ENCODE results near the gene ARSJ. TPM values are rescaled to one million over a fixed set of nuclear protein-coding genes. Genes with fewer than 3 reads are reported as not detected.
A peak's percentile ranks its signal among the peaks of the same experiment; 100 is the strongest.

The ARSJ gene
- polyA plus RNA-seq, 3 donors: not detected

GRCh38 chr4:113978561-113979147, 793 bp downstream of the ARSJ start:
- H3K27ac Mint-ChIP-seq: peak overlapping the region in 1 of 7 donors; percentile 54
- Histone ChIP-seq H2AFZ (ENCODE audit: insufficient read depth, low read depth, low read length, poor library complexity, severe bottlenecking) (no peak overlapping the region), H3K27me3 (ENCODE audit: control insufficient read depth in 2 of 2, insufficient read depth in 2 of 2, low read length in 2 of 2) (peaks cover 26 to 45% of the 10 kb centered on the region in 2 donors), H4K20me1 (ENCODE audit: insufficient read depth, low read length) (no peaks in the 10 kb centered on the region), H3K4me2 (replicated peaks; ENCODE audit: extremely low read depth, low read length, poor library complexity, severe bottlenecking) (peak overlapping the region; percentile 54), H3K4me1 (ENCODE audit: control insufficient read depth in 1 of 2, insufficient read depth in 2 of 2, low read length in 2 of 2) (peaks cover 0 to 7% of the 10 kb centered on the region in 2 donors), H3K36me3 (replicated peaks in 1 of 2; ENCODE audit: control insufficient read depth in 1 of 2, insufficient read depth in 2 of 2, low read length in 2 of 2) (no peaks in the 10 kb centered on the region), H3K9ac (ENCODE audit: insufficient read depth, low read length, poor library complexity, severe bottlenecking) (no peak overlapping the region), H3K79me2 (ENCODE audit: insufficient read depth, low read length) (no peaks in the 10 kb centered on the region), H3K9me3 (replicated peaks in 1 of 2; ENCODE audit: control insufficient read depth in 1 of 2, insufficient read depth in 1 of 2, low read length in 2 of 2) (no peaks in the 10 kb centered on the region), H3K4me3 (replicated peaks in 1 of 3; ENCODE audit: low read depth in 2 of 3, low read length in 3 of 3) (no peak overlapping the region), H3K27ac (ENCODE audit: low read depth in 1 of 2, low read length in 2 of 2) (no peak overlapping the region)
- peaks cover 31 to 54% (median 36%) of the 10 kb centered on the region in 3 donors for H3K27me3 Mint-ChIP-seq (ENCODE audit: low read depth in 3 of 3)
- intact Hi-C loops (cut with micrococcal nuclease): no loop called here
- peak overlapping the region; percentile 63 to 86 for H3K4me3 Mint-ChIP-seq
- DNase-seq: no peak
- H3K9me3 Mint-ChIP-seq: peaks cover 3 to 14% (median 10%) of the 10 kb centered on the region in 7 donors
- H3K36me3 Mint-ChIP-seq: no peaks in the 10 kb centered on the region
- TF ChIP-seq CTCF (IDR thresholded peaks at IDR 0.05): no peak
- 90% methylated on average over 4 of the region's 18 CpGs for WGBS (ENCODE audit: insufficient coverage)
- H3K4me1 Mint-ChIP-seq: peaks cover 16% of the 10 kb centered on the region

- no peaks in the 10 kb centered on the region for H4K20me1 ChIP-seq (ENCODE audit: insufficient read depth, low read length)
- TF ChIP-seq CTCF (IDR thresholded peaks at IDR 0.05): no peak
- no CpG with 5 or more reads among the region's 2 CpGs for WGBS (ENCODE audit: insufficient coverage)
- no peak overlapping the region for H3K27ac ChIP-seq (ENCODE audit: low read depth in 1 of 2, low read length in 2 of 2)
- H3K4me2 ChIP-seq (replicated peaks; ENCODE audit: extremely low read depth, low read length, poor library complexity, severe bottlenecking): no peak overlapping the region
- Mint-ChIP-seq H3K27ac (no peak overlapping the region), H3K36me3 (no peaks in the 10 kb centered on the region), H3K9me3 (peaks cover 1 to 14% (median 10%) of the 10 kb centered on the region in 7 donors), H3K4me1 (peaks cover 16% of the 10 kb centered on the region), H3K4me3 (peak overlapping the region in 1 of 2 donors; percentile 35), H3K27me3 (ENCODE audit: low read depth in 3 of 3) (peaks cover 28 to 54% (median 36%) of the 10 kb centered on the region in 3 donors)
- no peaks in the 10 kb centered on the region for H3K79me2 ChIP-seq (ENCODE audit: insufficient read depth, low read length)
- H3K9ac ChIP-seq (ENCODE audit: insufficient read depth, low read length, poor library complexity, severe bottlenecking): no peak overlapping the region
- no peaks in the 10 kb centered on the region for H3K36me3 ChIP-seq (replicated peaks in 1 of 2; ENCODE audit: control insufficient read depth in 1 of 2, insufficient read depth in 2 of 2, low read length in 2 of 2)
- peaks cover 0 to 7% of the 10 kb centered on the region in 2 donors for H3K4me1 ChIP-seq (ENCODE audit: control insufficient read depth in 1 of 2, insufficient read depth in 2 of 2, low read length in 2 of 2)
- H3K9me3 ChIP-seq (replicated peaks in 1 of 2; ENCODE audit: control insufficient read depth in 1 of 2, insufficient read depth in 1 of 2, low read length in 2 of 2): no peaks in the 10 kb centered on the region
- H2AFZ ChIP-seq (ENCODE audit: insufficient read depth, low read depth, low read length, poor library complexity, severe bottlenecking): no peak overlapping the region
- DNase-seq: no peak
- intact Hi-C loops (cut with micrococcal nuclease): no loop called here
- peaks cover 26 to 45% of the 10 kb centered on the region in 2 donors for H3K27me3 ChIP-seq (ENCODE audit: control insufficient read depth in 2 of 2, insufficient read depth in 2 of 2, low read length in 2 of 2)
- H3K4me3 ChIP-seq (replicated peaks in 1 of 3; ENCODE audit: low read depth in 2 of 3, low read length in 3 of 3): no peak overlapping the region
These were observed 1.3 kb downstream of the ARSJ start for GRCh38 chr4:113978105-113978504.

Measured in CD14-positive monocyte (primary cell).